GM18498 (cell line): ENCODE data around the gene BTBD7.

ENCODE experiments used
- ATAC-seq: cut with Tn5 transposase; IDR thresholded peaks from one replicate; pipeline ENCODE4 v1.9.1; 2021; ENCODE audit warnings: mild to moderate bottlenecking, moderate library complexity; ENCODE audit not compliant: unreplicated experiment

BTBD7 gene

GRCh38 chr14:93201155-93201704, 131.6 kb downstream of the BTBD7 start:
- no peak for ATAC-seq

GRCh38 chr14:93200553-93200952, 132.3 kb downstream of the BTBD7 start:
- ATAC-seq: no peak

- ATAC-seq: no peak
Measured at GRCh38 chr14:93199031-93199430, 133.8 kb downstream of the BTBD7 start.

- ATAC-seq: no peak
Measured at GRCh38 chr14:93195316-93195999, 137.4 kb downstream of the BTBD7 start.
